GM18868 (cell line): Measurements from ENCODE around the gene LCA5L.

ENCODE experiments used
- ATAC-seq: cut with Tn5 transposase; IDR thresholded peaks from one replicate; pipeline ENCODE4 v1.9.1; 2021; ENCODE audit warnings: mild to moderate bottlenecking, moderate library complexity; ENCODE audit not compliant: unreplicated experiment

The LCA5L gene

DNA sequence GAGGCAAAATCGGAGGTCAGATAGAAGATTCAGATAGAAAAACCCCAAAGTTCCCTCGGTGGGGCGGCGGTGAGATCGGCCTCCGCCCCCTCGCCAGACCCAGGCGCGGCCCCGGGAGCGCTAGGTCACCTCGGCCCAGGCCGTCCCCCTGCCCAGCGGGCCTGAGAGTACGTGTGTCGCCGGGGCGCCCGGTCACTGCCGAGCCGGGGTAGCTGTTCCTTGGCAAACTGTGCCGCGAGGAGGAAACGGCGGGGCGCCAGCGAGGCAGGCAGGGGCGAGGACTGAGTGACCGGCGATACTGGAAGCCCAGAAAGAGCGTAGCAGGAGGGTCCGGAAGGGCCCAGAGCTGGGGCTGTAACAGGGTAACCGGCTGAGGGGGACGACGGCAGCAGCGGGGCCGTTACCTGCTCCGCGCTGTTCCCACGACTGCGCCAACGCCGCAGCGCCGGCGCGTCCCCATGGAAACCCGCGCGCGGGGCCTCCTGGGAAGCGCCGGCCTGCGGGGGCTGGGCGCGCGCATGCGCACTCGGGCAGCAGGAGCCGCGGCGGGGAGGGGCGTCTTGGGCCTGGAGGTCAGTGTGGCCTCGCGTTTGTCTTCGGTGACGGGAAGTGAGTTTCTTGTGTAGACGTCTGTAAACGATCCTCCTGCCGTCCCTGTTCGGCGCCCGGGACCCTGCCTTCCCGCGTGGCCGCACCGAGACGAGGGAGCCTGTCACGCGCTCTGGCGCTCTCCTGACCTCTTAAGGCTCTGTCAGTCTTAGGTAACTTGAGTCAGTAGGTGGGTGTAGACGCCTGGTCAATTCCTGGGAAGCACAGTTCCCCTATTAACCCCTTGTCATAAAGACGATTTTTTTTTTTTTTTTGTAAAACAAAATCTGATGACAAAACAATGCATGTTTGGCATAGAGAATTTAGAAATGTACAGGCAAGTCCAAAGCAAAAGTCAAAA lies at the start of gene LCA5L:
Gene LCA5L, minus strand, starts transcription at position 458 of the 949 bp plus-strand sequence. CDS start 17,285 bp downstream, outside the sequence.
- peak; percentile 92 for ATAC-seq

DNA sequence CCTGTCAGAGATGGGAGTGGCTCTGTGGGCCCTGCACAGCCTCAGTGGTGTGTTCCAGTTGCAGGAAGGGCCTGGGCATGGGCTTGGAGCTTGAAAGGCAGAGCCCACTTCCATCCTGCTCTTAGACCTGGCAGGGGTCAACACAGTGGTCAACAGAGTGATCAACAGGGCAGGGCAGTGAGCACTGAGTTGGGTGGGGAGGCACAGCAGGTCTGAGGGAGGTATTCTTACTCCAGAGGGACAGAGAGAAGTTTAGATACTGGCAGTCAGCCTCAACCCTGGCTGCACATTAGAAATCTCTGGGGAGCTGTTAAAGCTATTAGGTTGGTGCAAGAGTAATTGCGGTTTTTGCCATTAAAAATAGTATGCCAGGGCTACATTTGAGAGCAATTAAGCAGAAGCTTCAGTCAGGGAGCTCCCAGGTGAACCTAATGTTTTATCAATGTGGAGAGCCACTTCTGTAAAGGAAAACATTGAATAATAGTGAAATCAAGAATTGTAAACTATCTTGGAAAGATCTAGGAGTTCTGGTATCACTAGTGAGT lies 43.9 kb upstream of the LCA5L start:
- ATAC-seq: no peak

DNA sequence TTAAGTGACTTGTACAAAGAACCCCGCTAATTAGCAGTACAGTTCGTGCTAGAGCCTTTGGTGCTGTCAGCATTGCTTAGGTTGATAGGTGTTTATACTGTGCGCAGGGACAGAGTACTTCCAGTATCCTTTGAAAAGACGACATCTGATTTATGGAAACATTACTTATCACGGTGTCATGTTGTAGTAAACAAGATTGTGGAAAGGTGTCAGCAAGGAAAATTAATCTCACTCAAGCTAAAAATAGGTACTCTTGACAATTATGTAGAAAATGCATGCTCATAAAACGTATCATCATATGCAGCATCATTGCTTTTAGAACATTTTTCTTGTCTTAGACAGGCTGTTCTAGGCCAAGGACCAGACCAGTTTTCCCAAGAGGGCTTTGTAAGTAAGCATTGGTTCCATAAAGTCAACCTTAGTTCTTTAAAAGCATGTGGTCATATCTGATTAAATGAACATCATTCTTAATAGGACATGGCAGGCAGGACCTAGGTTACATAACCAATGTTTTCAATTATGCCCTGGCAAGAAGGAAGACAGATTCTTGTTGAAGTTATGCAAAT lies 39.2 kb upstream of the LCA5L start:
- ATAC-seq: no peak

DNA sequence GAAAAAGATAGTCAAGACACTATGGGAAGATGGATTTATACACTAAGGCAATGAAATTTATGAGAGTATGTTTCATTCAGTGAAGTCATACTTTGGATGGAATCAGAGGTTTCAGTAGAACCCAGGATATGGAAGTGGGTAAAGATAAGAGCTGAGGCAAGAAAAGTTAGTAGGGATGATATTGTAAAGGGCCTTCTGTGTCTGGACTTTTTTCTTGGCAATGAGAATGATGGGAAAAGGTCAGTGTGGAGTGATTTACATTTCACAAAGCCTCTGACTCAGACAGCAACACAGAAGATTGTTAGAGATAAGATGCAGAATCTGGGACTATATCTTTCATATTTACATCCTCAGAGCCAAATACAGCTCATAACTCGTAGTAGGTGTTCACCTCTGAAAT lies 38.3 kb upstream of the LCA5L start:
- ATAC-seq: no peak

- no peak for ATAC-seq
Measured at GRCh38 chr21:39481886-39482285, 36.3 kb upstream of the LCA5L start.

DNA sequence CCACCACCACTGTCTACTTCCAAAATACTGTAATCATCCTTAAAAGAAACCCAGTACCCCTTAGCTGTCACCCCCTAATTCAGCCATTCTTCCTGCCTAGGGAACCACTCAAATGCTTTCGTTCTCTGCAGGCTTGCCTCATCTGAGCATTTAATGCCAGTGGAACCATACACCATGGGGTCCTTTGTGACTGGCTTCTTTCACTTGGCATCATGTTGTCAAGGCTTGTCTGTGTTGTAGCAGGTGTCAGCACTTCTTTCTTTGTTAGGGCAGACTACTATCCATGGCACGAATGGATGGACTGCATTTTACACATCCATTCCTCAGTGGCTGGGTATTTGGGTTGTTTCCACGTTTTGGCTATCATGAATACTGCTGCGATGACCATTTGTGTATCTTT lies 34.7 kb upstream of the LCA5L start:
- ATAC-seq: no peak

DNA sequence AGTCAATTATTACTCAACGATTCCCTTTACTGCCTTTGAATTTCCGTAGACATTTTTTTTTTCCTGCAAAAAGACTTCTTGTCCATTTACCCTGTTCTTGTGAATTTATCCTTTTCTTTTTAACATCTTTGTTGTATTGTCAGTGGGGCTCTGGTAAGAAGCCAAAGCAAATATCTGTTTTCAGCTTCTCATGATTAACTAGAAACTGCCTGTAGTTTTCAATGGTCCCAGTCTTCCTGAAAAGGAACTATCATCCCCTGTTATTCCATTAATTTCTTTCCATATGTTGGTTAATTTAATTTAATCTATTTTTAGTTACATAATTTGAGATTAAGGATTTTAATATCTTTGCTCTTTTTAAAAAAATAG lies 34.2 kb upstream of the LCA5L start:
- no peak for ATAC-seq

GRCh38 chr21:39479164-39479813 lies 33.7 kb upstream of the LCA5L start:
- ATAC-seq: no peak

DNA sequence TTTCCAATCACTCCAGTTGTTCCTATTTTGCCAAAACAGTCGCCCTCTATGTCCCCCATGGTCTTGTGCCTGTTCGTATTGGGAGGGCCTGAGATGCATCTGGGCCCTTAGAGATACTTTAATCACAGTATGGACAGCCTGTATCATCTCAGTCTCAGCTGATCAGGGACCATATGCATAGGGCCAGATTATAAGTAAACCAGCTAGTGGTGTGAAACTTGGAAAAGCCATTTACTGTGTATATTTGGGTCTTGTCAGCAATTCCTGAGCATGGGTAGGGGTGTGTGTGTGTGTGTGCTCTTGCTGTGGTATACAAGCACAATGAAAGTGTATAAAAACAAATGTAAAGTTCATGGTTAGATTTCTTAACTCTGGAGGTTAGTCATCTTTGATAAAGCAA lies 29.0 kb upstream of the LCA5L start:
- ATAC-seq: no peak

DNA sequence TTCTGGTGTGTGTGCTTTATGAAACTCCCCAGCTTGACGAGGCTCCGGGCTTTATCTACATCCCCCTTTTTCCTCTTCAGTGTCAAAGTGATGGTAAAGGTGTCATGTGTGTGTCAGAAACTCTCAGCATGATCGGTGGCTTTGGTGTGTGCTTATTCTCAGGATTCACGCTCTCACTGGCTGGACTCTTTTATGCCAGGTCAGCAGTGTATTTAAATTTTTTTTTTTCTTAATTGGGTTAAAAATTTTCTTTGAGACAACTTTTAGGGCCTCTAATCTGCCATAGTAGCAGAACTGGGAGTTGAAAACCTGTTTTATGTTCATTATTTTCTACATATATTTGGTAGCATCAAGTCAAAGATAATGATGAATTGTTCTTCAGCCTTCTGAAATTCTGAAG lies 27.2 kb upstream of the LCA5L start:
- ATAC-seq: no peak

- ATAC-seq: no peak
Measured at GRCh38 chr21:39471598-39471997, 26.0 kb upstream of the LCA5L start.

DNA sequence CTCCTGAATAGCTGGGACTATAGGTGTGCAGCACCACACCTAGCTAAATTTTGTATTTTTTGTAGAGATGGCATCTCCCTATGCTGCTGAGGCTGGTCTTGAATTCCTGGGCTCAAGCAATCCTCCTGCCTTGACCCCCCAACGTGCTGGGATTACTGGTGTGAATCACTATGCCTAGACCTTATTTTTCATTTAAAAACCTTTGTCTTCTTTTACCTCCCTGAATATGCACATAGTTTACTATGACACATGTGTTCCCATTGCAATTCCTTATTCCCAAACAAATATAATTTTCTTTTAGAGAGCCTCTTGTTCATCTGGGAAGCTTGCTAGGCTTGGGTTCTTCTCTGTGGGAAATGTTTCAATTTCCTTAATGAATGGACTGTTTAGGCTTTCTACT lies 23.0 kb upstream of the LCA5L start:
- no peak for ATAC-seq

- ATAC-seq: no peak
Measured at GRCh38 chr21:39467746-39468145, 22.2 kb upstream of the LCA5L start.

GRCh38 chr21:39466584-39466983 lies 21.0 kb upstream of the LCA5L start:
- no peak for ATAC-seq

DNA sequence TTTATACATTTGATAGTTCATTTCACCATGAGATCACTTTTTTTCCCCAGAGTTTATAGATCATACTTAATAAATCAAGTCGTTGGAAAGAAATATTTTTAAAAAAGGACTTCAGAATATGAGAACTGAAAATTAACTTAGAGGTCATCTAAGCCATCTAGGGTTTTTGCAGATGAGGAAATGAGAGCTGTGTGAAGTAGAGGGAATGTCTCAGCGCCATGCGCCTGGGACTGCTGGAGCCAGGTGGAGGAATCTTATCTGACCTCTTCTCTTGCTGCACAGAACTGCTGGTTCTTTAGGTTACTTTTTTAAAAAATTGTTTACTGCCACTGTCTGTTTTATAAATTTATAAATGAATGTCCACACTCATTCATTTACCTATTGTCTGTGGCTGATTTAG lies 17.7 kb upstream of the LCA5L start:
- no peak for ATAC-seq

- peak; percentile 59 for ATAC-seq
Measured at GRCh38 chr21:39461419-39461818, 15.8 kb upstream of the LCA5L start.

DNA sequence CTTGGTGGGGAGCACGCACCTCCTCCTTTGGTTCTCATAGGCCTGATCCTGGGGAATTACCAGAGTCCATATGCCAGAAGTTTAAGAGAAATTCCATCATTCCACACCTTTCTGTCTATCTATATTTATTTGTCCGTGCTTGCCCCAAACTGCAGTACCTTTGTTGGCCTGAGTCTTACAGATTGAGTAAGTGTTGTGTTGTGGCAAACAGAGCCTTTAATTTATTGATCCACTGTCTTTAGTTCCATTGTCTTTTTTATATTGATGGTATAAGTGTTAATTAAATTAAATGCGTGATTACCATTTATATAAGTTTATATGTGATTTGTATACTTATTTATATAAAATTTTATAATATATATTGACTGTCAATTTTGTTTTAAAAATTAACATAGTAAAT lies 11.1 kb upstream of the LCA5L start:
- no peak for ATAC-seq

DNA sequence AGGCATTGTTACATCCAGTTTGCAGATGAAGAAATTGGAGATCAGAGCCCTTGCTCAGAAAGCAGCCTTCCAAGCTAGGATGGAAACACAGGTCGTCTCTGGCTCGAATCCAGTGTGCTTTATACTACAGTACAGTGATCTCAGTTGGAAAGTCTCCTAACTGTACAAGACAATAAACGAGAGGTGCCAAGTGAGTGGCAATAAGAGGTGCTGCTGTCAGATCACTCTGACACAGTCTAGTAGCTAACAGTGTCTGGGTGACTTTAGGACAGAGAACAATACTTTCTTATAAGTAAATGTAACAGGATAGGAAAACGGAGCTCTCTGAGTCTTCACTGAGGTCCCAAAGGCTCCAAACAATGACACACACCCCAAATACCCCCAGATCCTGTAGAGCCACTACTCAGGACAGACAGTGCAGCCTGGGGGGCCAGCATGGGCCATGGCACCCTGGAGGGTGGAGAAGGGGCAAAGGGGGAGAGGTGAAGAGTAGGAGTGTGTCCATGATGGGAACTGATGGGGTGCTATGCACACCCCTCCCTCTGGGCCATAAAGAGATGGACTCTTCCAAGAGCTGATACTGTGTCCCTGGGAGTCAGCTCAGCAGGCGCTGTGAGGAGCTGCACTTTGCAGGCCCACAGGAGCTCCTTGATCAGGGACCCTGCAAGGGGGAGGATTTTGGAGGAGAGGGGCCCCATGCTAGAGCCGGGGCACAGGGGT lies 9.5 kb upstream of the LCA5L start:
- ATAC-seq: no peak

DNA sequence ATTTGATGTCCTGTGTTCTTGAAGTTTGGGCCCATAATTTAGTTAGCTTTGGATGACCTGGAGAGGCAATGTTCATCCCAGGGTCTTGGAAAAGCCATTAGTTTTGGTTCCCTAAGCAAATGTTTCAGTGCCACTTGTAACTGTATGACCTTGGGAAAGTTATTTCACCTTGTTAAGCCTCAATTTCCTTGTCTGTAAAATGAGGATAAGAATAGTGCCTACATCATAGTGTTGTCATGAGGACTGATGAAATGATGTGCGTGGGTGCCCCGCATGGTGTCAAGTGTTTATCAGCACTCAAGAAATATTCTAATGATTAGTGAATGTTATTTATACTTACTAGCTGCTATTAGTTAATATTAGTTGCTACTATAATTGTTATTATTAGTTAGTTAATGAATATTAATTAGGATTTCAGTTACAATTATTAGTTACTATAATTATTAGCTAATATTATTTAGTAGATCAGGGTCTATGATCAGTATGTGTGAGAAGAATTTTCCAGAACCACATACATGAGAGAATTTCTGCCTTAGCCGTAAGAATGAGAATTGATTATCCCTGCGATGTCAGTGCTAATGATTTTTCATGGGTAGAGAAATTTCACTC lies 8.1 kb upstream of the LCA5L start:
- ATAC-seq: no peak

GRCh38 chr21:39452970-39453342 lies 7.4 kb upstream of the LCA5L start:
- ATAC-seq: no peak
